NCI-H146 treated with DMSO at 0.1 percent for 48 hours (cell line): ENCODE data around the gene KCND3.
A peak's percentile ranks its signal among the peaks of the same experiment; 100 is the strongest.
"Not testable (repeated sequence)": the region's sequence is repeated elsewhere in the genome, so short reads cannot be mapped to it uniquely, and the experiment has no call there.

Source experiments
- DNase-seq: peaks from one replicate; lab custom pipeline; 2025; ENCODE audit not compliant: unreplicated experiment; lab: John Stamatoyannopoulos, UW

KCND3 gene

GRCh38 chr1:111749628-111750027 is 239.8 kb downstream of the KCND3 start:
- no peak for DNase-seq

- no peak for DNase-seq
Observed at GRCh38 chr1:111747947-111748346, 241.5 kb downstream of the KCND3 start.

DNA sequence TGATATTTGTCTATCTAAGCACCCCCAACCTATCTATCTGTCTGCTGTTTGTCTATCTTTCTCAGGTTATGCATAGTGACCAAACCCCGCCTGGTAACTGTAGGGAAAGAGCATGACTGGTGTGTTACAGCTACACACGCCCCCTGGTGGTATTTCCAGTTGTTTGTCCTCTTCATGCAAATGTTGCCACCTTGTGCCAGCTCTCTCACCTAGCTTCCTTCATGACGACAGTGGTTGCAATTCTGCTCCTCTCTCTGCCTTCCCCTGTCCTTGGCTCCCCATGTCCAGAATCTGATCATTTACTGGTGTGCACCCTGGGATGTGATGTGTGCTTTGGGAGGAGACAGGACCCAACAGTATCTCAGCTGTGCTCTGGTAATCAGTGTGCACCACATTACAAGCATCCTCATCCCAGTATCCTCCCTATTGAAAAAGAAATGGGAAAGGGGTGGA is 242.2 kb downstream of the KCND3 start:
- peak; percentile 4 for DNase-seq

GRCh38 chr1:111746614-111746999 is 242.9 kb downstream of the KCND3 start:
- DNase-seq: no peak

GRCh38 chr1:111745675-111746613 is 243.5 kb downstream of the KCND3 start:
- DNase-seq: no peak

- DNase-seq: no peak
Observed at GRCh38 chr1:111743679-111744101, 245.8 kb downstream of the KCND3 start.

- DNase-seq: no peak
Observed at GRCh38 chr1:111742938-111743549, 246.4 kb downstream of the KCND3 start.

DNA sequence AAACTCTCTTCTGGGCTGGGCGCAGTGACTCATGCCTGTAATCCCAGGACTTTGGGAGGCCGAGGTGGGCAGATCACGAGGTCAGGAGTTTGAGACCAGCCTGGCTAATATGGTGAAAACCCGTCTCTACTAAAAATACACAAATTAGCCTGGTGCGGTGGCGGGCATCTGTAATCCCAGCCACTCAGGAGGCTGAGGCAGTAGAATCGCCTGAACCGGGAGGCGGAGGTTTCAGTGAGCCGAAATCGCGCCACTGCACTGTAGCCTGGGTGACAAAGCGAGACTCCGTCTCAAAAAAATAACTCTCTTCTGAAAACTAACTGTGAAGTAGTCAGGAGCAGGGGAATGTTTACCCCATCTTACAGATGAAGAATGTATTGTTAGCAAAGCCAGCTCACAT is 247.2 kb downstream of the KCND3 start:
- DNase-seq: not testable (repeated sequence)

- DNase-seq: peak; percentile 65
Observed at GRCh38 chr1:111739925-111740765, 249.3 kb downstream of the KCND3 start.

- DNase-seq: peak; percentile 91
Observed at GRCh38 chr1:111739194-111739924, 250.1 kb downstream of the KCND3 start, which contains the start of gene INKA2. Gene INKA2 (minus strand): TSS chr1:111739395. CDS start chr1:111739242, 153 bp downstream.

DNA sequence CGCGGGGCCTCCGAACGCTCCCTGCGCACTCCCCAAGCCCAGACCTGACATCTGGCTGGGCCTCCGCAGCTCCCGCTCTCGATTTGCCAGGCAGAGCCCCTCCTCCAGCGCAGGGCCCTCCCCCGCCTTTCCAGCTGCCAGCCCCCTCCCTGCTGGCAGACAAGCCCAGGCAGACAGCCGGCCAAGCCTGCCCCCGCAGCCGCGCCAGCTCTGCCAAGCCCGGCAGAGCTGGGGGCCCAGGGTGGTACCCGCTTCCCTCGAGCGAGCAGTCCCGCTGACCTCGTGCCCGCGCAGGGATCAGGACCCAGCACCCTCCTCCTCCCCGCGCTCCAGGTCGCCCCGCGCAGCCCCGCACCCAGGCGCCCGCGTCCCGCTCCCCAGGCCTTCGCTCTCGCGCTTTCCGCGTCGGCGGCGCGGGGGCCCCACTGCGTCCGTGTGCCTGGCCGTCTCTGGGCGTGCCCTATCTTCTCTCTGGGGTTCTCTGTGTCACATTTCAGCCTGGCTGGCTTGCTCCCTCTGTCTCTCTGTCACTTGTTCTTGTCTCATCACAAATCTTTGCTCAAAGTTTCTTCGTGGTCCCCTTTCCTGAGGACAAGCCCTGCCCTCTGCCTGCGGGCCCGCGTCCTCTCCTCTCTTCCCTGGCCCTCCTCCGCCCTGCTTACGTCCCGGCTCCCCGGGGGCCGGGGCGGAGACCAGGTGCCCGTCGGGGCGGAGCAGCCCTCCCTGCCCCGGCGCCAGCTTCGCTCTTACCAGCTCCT is 250.9 kb downstream of the KCND3 start:
- peak; percentile 75 for DNase-seq

DNA sequence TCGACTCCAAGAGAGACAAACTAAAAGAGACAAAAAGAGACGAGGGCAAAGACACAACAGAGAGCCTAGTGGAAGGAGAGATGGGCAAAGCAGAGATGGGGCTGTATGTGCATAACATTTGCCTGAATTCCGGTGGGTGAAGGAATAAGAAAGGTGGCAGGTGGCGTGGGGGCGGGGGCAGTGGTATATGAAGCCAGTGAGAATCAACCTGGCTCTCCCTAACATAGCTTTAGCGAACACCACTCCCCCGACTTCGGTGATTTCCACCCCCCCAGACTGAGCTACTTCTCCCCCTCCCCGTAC is 251.4 kb downstream of the KCND3 start:
- no peak for DNase-seq

DNA sequence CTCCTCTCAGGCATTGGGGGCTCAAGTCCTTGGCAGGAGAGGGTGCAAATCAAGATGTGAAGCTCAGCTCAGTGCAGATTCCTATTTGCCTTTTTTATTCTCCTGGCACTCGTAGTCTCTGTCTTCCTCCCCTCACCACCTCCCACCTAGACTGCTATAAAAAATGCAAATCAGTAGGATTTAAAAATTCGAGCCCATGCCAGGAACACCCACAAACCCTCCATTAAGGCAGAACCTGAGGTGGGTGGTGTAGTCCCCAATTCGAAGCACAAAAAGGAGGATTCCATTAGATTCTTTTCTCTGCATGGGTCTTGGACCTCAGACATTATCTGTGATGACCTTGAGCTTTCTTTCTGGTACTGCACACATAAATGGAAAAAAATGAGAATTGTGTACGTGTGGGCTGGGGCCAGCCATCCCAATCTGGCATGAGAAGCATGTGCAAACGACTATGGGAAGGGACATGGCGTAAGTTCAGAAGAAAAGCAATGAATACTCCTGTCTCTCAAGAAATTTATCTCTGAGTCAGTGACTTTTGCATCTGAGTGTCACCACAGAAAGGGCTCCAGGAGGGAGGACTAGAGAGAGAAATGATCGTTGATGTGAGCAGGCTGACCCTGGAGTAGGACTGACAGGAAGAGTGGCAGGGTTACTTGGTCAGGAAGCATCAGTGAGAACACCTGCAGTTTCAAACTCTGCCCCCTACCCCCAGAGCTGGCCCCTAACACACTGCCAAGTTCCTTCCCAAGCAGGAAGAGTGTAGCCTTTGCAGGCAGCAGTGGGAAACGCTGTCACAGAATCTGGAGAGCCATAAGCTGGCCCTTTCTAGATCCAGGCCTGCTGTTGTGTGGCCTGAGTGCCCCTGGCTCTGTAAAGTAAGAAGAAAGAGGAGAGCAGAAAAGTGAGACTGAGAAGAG is 252.0 kb downstream of the KCND3 start:
- no peak for DNase-seq

GRCh38 chr1:111736548-111737215 is 252.8 kb downstream of the KCND3 start:
- DNase-seq: no peak

GRCh38 chr1:111735858-111736544 is 253.5 kb downstream of the KCND3 start:
- DNase-seq: no peak

- DNase-seq: no peak
Observed at GRCh38 chr1:111735321-111735720, 254.1 kb downstream of the KCND3 start.

GRCh38 chr1:111734856-111735255 is 254.6 kb downstream of the KCND3 start:
- DNase-seq: no peak

DNA sequence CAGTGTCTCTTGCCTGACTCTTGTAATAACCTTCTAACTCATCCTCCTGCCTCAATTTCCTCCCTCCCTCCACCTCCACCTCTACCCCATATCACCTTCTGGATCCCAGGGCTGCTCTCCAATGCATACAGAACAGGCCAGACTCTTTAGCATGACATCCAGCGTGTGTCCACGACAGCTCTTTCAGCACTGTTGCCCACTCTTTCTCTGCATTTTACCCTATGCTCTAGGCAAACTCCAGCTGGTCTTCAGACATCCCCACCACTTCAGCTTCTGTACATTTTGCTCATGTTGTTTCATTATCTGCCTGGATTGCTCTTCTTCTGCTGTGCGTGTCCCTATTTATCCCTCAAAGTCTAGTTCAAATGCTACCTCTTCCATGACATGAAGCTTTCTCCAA is 255.0 kb downstream of the KCND3 start:
- DNase-seq: no peak
